Activated T-cell treated with anti-CD3 and anti-CD28 coated beads, Interleukin-2, amount 50 U/mL, for 4 hours (primary cell): ENCODE results near the gene UNC93B1. TPM values are rescaled to one million over a fixed set of nuclear protein-coding genes. Genes with fewer than 3 reads are reported as not detected.

Experiments
- total RNA-seq, 3 donors: library from RNA; stranded (reverse); gene quantifications; one replicate each; pipeline ENCODE4 v1.2.1, GENCODE V29; 2021

The UNC93B1 gene
- total RNA-seq, 3 donors from 2014 or later: 12.8 to 15.6 (median 14.1) TPM

Other genes with a start within 250 kb of the UNC93B1 start
- gene ALDH3B1, start 6.2 kb upstream of the UNC93B1 start, total RNA-seq: under 1 TPM in 2 of 3 donors, not detected in 1; 0.08 to 0.15 TPM
- 100 to 1,000 TPM; 157 to 173 (median 159) TPM for gene NDUFS8, start 26.6 kb upstream of the UNC93B1 start, total RNA-seq
- 100 to 1,000 TPM in 2 of 3 donors, 10 to 100 TPM in 1; 87.0 to 109 (median 101) TPM for gene TCIRG1, start 34.9 kb upstream of the UNC93B1 start, total RNA-seq
- 10 to 100 TPM; 15.1 to 20.2 (median 18.9) TPM for gene CHKA, start 117.3 kb upstream of the UNC93B1 start, total RNA-seq
- gene KMT5B, start 209.2 kb upstream of the UNC93B1 start, total RNA-seq: 10 to 100 TPM; 23.5 to 30.0 (median 25.7) TPM